GM12891 (cell line): Measurements from ENCODE around the gene COL4A2.

ENCODE experiments used
- POLR2A ChIP-seq: IDR thresholded peaks from 2 replicates; pipeline ENCODE4 v1.6.1; 2011; ENCODE audit warnings: low read depth, low read length, control low read depth
- POLR2AphosphoS5 ChIP-seq: IDR thresholded peaks from 2 replicates; pipeline ENCODE4 v1.6.1; 2011; ENCODE audit warnings: low read depth, low read length, control low read depth
- SPI1 ChIP-seq: IDR thresholded peaks from 2 replicates; pipeline ENCODE4 v1.6.1; 2011; ENCODE audit warnings: low read depth, low read length, control low read depth
- TAF1 ChIP-seq: IDR thresholded peaks from 2 replicates; pipeline ENCODE4 v1.6.1; 2011; ENCODE audit warnings: low read depth, low read length, control low read depth

GRCh38 chr13:110364081-110364480 lies 57.0 kb downstream of the COL4A2 start:
- TF ChIP-seq POLR2A: no peak
- no peak for TF ChIP-seq POLR2AphosphoS5
- TF ChIP-seq TAF1: no peak
- no peak for TF ChIP-seq SPI1
